GM23338 (cell line): Measurements from ENCODE around the gene NRG3. TPM values are rescaled to one million over a fixed set of nuclear protein-coding genes. Genes with fewer than 3 reads are reported as not detected.

ENCODE experiments used
- ATAC-seq: fragments of 200-7000 bp; cut with Tn5 transposase; 3 replicates; pipeline ENCODE4 v1.9.1; 2020
- DNase-seq: peaks from one replicate; pipeline ENCODE4 v3.0.0-alpha.2; 2015; ENCODE audit warnings: low spot score
- H2AFZ ChIP-seq: fragments of 200-600 bp; sonication (generic); 2 replicates; pipeline ENCODE4 v1.8.0; 2016; ENCODE audit warnings: antibody characterized with exemption, mild to moderate bottlenecking, moderate library complexity
- H3F3A ChIP-seq: fragments of 200-600 bp; sonication (generic); replicated peaks from 2 replicates; pipeline ENCODE4 v1.8.0; 2017; ENCODE audit warnings: antibody characterized with exemption, mixed run types, low read depth
- H3K27ac ChIP-seq: fragments of 200-600 bp; sonication (generic); 2 replicates; pipeline ENCODE4 v1.6.1; 2016; ENCODE audit warnings: low read depth
- H3K27me3 ChIP-seq: fragments of 200-600 bp; sonication (generic); 2 replicates; pipeline ENCODE4 v1.8.0; 2016; ENCODE audit warnings: mild to moderate bottlenecking, mixed run types, moderate library complexity; ENCODE audit not compliant: insufficient read depth
- H3K36me3 ChIP-seq: fragments of 200-600 bp; sonication (generic); 2 replicates; pipeline ENCODE4 v1.8.0; 2016; ENCODE audit warnings: mild to moderate bottlenecking; ENCODE audit not compliant: insufficient read depth
- H3K4me1 ChIP-seq: fragments of 200-600 bp; sonication (generic); 2 replicates; pipeline ENCODE4 v1.8.0; 2016; ENCODE audit warnings: mild to moderate bottlenecking, moderate library complexity; ENCODE audit not compliant: insufficient read depth
- H3K4me2 ChIP-seq: fragments of 200-600 bp; sonication (generic); 2 replicates; pipeline ENCODE4 v1.7.1; 2017; ENCODE audit warnings: mixed run types
- H3K4me3 ChIP-seq: fragments of 200-600 bp; sonication (generic); 2 replicates; pipeline ENCODE4 v1.6.1; 2016; ENCODE audit warnings: mixed run types
- H3K79me2 ChIP-seq: fragments of 200-600 bp; sonication (generic); replicated peaks from 2 replicates; pipeline ENCODE4 v1.8.0; 2017; ENCODE audit warnings: mild to moderate bottlenecking; ENCODE audit not compliant: insufficient read depth
- H3K9me2 ChIP-seq: fragments of 200-600 bp; sonication (generic); 2 replicates; pipeline ENCODE4 v1.8.0; 2017; ENCODE audit not compliant: insufficient read depth
- H4K20me1 ChIP-seq: fragments of 200-600 bp; sonication (generic); replicated peaks from 2 replicates; pipeline ENCODE4 v1.8.0; 2017; ENCODE audit warnings: mild to moderate bottlenecking; ENCODE audit not compliant: insufficient read depth
- H3K27ac Mint-ChIP-seq: 2 replicates; pipeline ENCODE4 v1.8.0; 2020; ENCODE audit warnings: inconsistent platforms, mild to moderate bottlenecking, moderate library complexity, mixed read lengths
- H3K27me3 Mint-ChIP-seq: 3 replicates; pipeline ENCODE4 v1.8.0; 2022; ENCODE audit warnings: low read depth, mild to moderate bottlenecking, moderate library complexity, mixed read lengths, inconsistent platforms; ENCODE audit not compliant: insufficient read depth, poor library complexity
- H3K36me3 Mint-ChIP-seq: 3 replicates; pipeline ENCODE4 v1.8.0; 2021; ENCODE audit warnings: low read depth, mild to moderate bottlenecking, inconsistent platforms, moderate library complexity, mixed read lengths
- H3K4me1 Mint-ChIP-seq: 3 replicates; pipeline ENCODE4 v1.8.0; 2020; ENCODE audit warnings: mild to moderate bottlenecking, inconsistent platforms, mixed read lengths
- H3K4me3 Mint-ChIP-seq: 3 replicates; pipeline ENCODE4 v1.8.0; 2021; ENCODE audit warnings: moderate library complexity, mild to moderate bottlenecking, inconsistent platforms, mixed read lengths
- H3K9me3 Mint-ChIP-seq: 3 replicates; pipeline ENCODE4 v1.8.0; 2020; ENCODE audit warnings: moderate library complexity, mild to moderate bottlenecking, inconsistent platforms, mixed read lengths
- CREB1 ChIP-seq: fragments of 250-450 bp; sonication (Bioruptor Pico); IDR thresholded peaks from 2 replicates; pipeline ENCODE4 v1.5.0; 2020; ENCODE audit warnings: low read depth, mild to moderate bottlenecking, moderate library complexity
- ETS1 ChIP-seq: IDR thresholded peaks from 2 replicates; pipeline ENCODE4 v1.6.1; 2016; ENCODE audit warnings: antibody characterized with exemption
- EZH2 ChIP-seq: fragments of 200-600 bp; sonication (generic); IDR thresholded peaks from one replicate; pipeline ENCODE4 v1.8.0; 2017; ENCODE audit warnings: antibody characterized with exemption, mild to moderate bottlenecking, low read depth; ENCODE audit not compliant: unreplicated experiment
- EZH2phosphoT487 ChIP-seq: fragments of 200-600 bp; sonication (generic); IDR thresholded peaks from one replicate; pipeline ENCODE4 v1.8.1; 2018; ENCODE audit warnings: antibody characterized with exemption; ENCODE audit not compliant: unreplicated experiment
- JUNB ChIP-seq: IDR thresholded peaks from one replicate; pipeline ENCODE4 v1.6.1; 2016; ENCODE audit warnings: antibody characterized with exemption; ENCODE audit not compliant: unreplicated experiment
- NANOG ChIP-seq: IDR thresholded peaks from 2 replicates; pipeline ENCODE4 v1.6.1; 2016; ENCODE audit warnings: antibody characterized with exemption, borderline replicate concordance
- POLR2AphosphoS5 ChIP-seq: IDR thresholded peaks from 2 replicates; pipeline ENCODE4 v1.6.1; 2016; ENCODE audit warnings: antibody characterized with exemption, low read depth
- REST ChIP-seq: IDR thresholded peaks from one replicate; pipeline ENCODE4 v1.6.1; 2018; ENCODE audit warnings: antibody characterized with exemption; ENCODE audit not compliant: unreplicated experiment
- STAT1 ChIP-seq: IDR thresholded peaks from one replicate; pipeline ENCODE4 v1.6.1; 2016; ENCODE audit warnings: antibody characterized with exemption; ENCODE audit not compliant: unreplicated experiment
- ZNF114 ChIP-seq: fragments of 250-450 bp; sonication (Bioruptor Pico); IDR thresholded peaks from 2 replicates; pipeline ENCODE4 v1.5.0; 2020; ENCODE audit warnings: mild to moderate bottlenecking, moderate library complexity
- ZNF331 ChIP-seq: fragments of 250-450 bp; sonication (Bioruptor Pico); IDR thresholded peaks from 2 replicates; pipeline ENCODE4 v1.5.0; 2020; ENCODE audit warnings: low read depth, mild to moderate bottlenecking, moderate library complexity
- ZNF462 ChIP-seq: fragments of 250-450 bp; sonication (Bioruptor Pico); IDR thresholded peaks from 2 replicates; pipeline ENCODE4 v1.5.0; 2020; ENCODE audit warnings: mild to moderate bottlenecking, moderate library complexity
- polyA plus RNA-seq: library from polyadenylated mRNA; unstranded; fragments of >200 nt; fragmentation: Nextera tagmentation; extraction: Ambion mirVana; gene quantifications from 2 replicates; pipeline ENCODE4 v1.2.1, GENCODE V29; 2016
- total RNA-seq: library from RNA; depleted of rRNA; stranded (reverse); fragments of >200 nt; shearing (Covaris generic); gene quantifications from 2 replicates; pipeline ENCODE4 v1.2.3, GENCODE V29; 2014
- TF ChIP-seq, protein P1 (sequence below), 2 experiments: fragments of 200-600 bp in 1 of 2; sonication (generic) in 1 of 2; conservative IDR thresholded peaks; 2 replicates each; pipeline versions ENCODE4 v1.5.1 to v1.6.1; 2016 to 2017; ENCODE audit warnings: antibody characterized with exemption in 2 of 2, low read depth in 2 of 2, mild to moderate bottlenecking in 2 of 2, moderate library complexity in 1 of 2

The NRG3 gene
- total and polyA plus RNA-seq, 2 experiments from 2014 or later, result 1.9 to 3.9 TPM

DNA sequence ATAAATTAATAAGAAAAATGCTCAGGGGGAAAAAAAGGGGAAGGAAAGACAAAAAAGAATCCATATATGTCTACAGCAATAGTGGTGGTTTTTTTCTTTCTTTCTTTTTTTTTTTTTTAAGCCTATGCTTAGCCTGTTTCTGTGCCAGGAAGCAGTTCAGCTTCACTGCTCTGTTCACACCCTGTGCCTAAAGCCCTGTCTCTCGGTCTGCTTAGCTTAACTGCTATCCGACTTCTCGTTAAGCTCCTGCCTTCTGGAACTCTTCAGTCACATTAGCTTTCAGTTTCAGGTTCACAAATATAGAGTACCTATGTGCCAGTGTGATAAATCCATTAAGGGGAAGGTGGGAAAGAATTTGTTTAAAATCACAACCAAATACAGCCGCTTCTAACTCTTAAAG lies 26.5 kb upstream of the NRG3 start:
- TF ChIP-seq, protein P1, sequence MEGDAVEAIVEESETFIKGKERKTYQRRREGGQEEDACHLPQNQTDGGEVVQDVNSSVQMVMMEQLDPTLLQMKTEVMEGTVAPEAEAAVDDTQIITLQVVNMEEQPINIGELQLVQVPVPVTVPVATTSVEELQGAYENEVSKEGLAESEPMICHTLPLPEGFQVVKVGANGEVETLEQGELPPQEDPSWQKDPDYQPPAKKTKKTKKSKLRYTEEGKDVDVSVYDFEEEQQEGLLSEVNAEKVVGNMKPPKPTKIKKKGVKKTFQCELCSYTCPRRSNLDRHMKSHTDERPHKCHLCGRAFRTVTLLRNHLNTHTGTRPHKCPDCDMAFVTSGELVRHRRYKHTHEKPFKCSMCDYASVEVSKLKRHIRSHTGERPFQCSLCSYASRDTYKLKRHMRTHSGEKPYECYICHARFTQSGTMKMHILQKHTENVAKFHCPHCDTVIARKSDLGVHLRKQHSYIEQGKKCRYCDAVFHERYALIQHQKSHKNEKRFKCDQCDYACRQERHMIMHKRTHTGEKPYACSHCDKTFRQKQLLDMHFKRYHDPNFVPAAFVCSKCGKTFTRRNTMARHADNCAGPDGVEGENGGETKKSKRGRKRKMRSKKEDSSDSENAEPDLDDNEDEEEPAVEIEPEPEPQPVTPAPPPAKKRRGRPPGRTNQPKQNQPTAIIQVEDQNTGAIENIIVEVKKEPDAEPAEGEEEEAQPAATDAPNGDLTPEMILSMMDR (conservative IDR thresholded peaks at IDR 0.05; ENCODE audit: low read depth in 2 of 2), result no peak
- TF ChIP-seq NANOG (no peak), JUNB (no peak), ETS1 (no peak), ZNF331 (CRISPR knock-in tag) (no peak), POLR2AphosphoS5 (no peak), STAT1 (no peak), EZH2 (no peak), ZNF114 (CRISPR knock-in tag) (no peak), CREB1 (CRISPR knock-in tag) (no peak), EZH2phosphoT487 (no peak), REST (no peak), ZNF462 (no peak)
- Histone ChIP-seq H3K27me3 (no peaks in the 10 kb centered on the region), H3K27ac (no peak overlapping the region), H4K20me1 (no peaks in the 10 kb centered on the region), H3K9me2 (no peaks in the 10 kb centered on the region), H3K4me3 (no peak overlapping the region), H3K4me2 (no peak overlapping the region; the same call in 1 of the 2 replicates), H3K79me2 (no peaks in the 10 kb centered on the region), H3K36me3 (no peaks in the 10 kb centered on the region), H2AFZ (no peak overlapping the region), H3K4me1 (peaks cover 22% of the 10 kb centered on the region), H3F3A (no peaks in the 10 kb centered on the region)
- ATAC-seq (peak; percentile 86), DNase-seq (peak; percentile 34)
- peaks cover under 1% of the 10 kb centered on the region; the same call in 1 of the 3 replicates for H3K36me3 Mint-ChIP-seq
- 0 out of 3 replicates have a peak, but pooled peaks cover under 1% of the 10 kb centered on the region for H3K9me3 Mint-ChIP-seq
- H3K27me3 Mint-ChIP-seq, result peaks cover 3% of the 10 kb centered on the region
- no peak overlapping the region for H3K4me3 Mint-ChIP-seq
- H3K27ac Mint-ChIP-seq, result no peak overlapping the region
- peaks cover 39% of the 10 kb centered on the region for H3K4me1 Mint-ChIP-seq
